Panc1 (cell line): ENCODE results near the gene FBLN1. TPM values are rescaled to one million over a fixed set of nuclear protein-coding genes. Genes with fewer than 3 reads are reported as not detected.
A peak's percentile ranks its signal among the peaks of the same experiment; 100 is the strongest.

ENCODE experiments used
- ATAC-seq: fragments of 200-7000 bp; cut with Tn5 transposase; 2 replicates; pipeline ENCODE4 v1.9.1; 2020; ENCODE audit warnings: mild to moderate bottlenecking, moderate library complexity
- BruUV-seq: library from RNA; stranded (reverse); fragments of 400-500 nt; replicated peaks from 2 replicates; lab custom pipeline; 2021; lab: Mats Ljungman, UMichigan
- CTCF ChIA-PET: fragments of 300-600 bp; sonication (Branson Sonifier 250); formaldehyde crosslinking; loops from one replicate; lab custom pipeline; 2022; ENCODE audit warnings: antibody characterized with exemption; lab: Charles Lee
- POLR2A ChIA-PET: fragments of 300-600 bp; sonication (Branson Sonifier 250); formaldehyde crosslinking; loops from one replicate; lab custom pipeline; 2022; ENCODE audit warnings: antibody characterized with exemption; lab: Charles Lee
- DNase-seq: peaks from one replicate; pipeline ENCODE4 v3.0.0-alpha.2; 2010; ENCODE audit warnings: low read depth, low spot score
- H3K27ac ChIP-seq: 2 replicates; pipeline ENCODE4 v1.5.1; 2011; ENCODE audit warnings: mild to moderate bottlenecking, low read length, inconsistent platforms
- H3K27me3 ChIP-seq: fragments of 200-500 bp; sonication (Bioruptor generic); 2 replicates; pipeline ENCODE4 v1.6.0; 2014; ENCODE audit warnings: low read length, inconsistent platforms; ENCODE audit not compliant: control insufficient read depth, insufficient read depth
- H3K36me3 ChIP-seq: fragments of 200-500 bp; sonication (Bioruptor generic); 2 replicates; pipeline ENCODE4 v1.5.1; 2014; ENCODE audit warnings: inconsistent platforms, mild to moderate bottlenecking, low read length, moderate library complexity; ENCODE audit not compliant: control insufficient read depth, insufficient read depth
- H3K4me1 ChIP-seq: 2 replicates; pipeline ENCODE4 v1.5.1; 2011; ENCODE audit warnings: inconsistent platforms, mild to moderate bottlenecking, low read length, moderate library complexity; ENCODE audit not compliant: control insufficient read depth, insufficient read depth
- H3K4me3 ChIP-seq, 2 experiments: 2 replicates each; pipeline ENCODE4 v1.5.1; 2011 to 2012; ENCODE audit warnings: low read depth in 2 of 2, low read length in 2 of 2, mild to moderate bottlenecking in 2 of 2, inconsistent platforms in 1 of 2, moderate library complexity in 1 of 2
- H3K9me3 ChIP-seq: fragments of 200-500 bp; sonication (Bioruptor generic); 2 replicates; pipeline ENCODE4 v1.5.1; 2014; ENCODE audit warnings: low read depth, mild to moderate bottlenecking, inconsistent platforms, low read length, moderate library complexity; ENCODE audit not compliant: control insufficient read depth, insufficient read depth
- POLR2AphosphoS5 ChIP-seq: IDR thresholded peaks from 2 replicates; pipeline ENCODE4 v1.6.1; 2012; ENCODE audit warnings: mild to moderate bottlenecking, low read depth, low read length, moderate library complexity
- SIN3A ChIP-seq: IDR thresholded peaks from 2 replicates; pipeline ENCODE4 v1.6.1; 2012; ENCODE audit warnings: low read depth, mild to moderate bottlenecking, low read length, moderate library complexity, borderline replicate concordance; ENCODE audit not compliant: insufficient read depth
- TCF7L2 ChIP-seq: IDR thresholded peaks from 2 replicates; pipeline ENCODE4 v1.6.1; 2011; ENCODE audit warnings: mild to moderate bottlenecking, low read depth, low read length, inconsistent platforms
- in situ Hi-C: cut with HindIII; loops from 2 replicates; pipeline ENCODE4 v1.10.0; 2016; ENCODE audit warnings: low sequenced_read_pairs, low pct_unique_long_range_greater_than_20kb
- intact Hi-C: fragments of 100-400 bp; cut with micrococcal nuclease; formaldehyde crosslinking; loops from one replicate; pipeline ENCODE4 v1.10.0; 2022; ENCODE audit not compliant: unreplicated experiment
- total RNA-seq: library from RNA; stranded (reverse); gene quantifications from one replicate; pipeline ENCODE4 v1.2.1, GENCODE V29; 2021; ENCODE audit not compliant: unreplicated experiment
- TF ChIP-seq, protein P1 (sequence below): fragments of 450-650 bp; IDR thresholded peaks from 2 replicates; pipeline ENCODE4 v1.5.1; 2017; ENCODE audit warnings: mild to moderate bottlenecking
- TF ChIP-seq, protein P2 (sequence below), 2 experiments: IDR thresholded peaks; 2 replicates each; pipeline ENCODE4 v1.6.1; 2011 to 2012; ENCODE audit warnings: low read depth in 2 of 2, control low read depth in 1 of 2, low read length in 1 of 2, mild to moderate bottlenecking in 1 of 2, moderate library complexity in 1 of 2; ENCODE audit not compliant: insufficient read depth in 1 of 2

The FBLN1 gene
- total RNA-seq, 1 experiment from 2014 or later, result 143 TPM

DNA sequence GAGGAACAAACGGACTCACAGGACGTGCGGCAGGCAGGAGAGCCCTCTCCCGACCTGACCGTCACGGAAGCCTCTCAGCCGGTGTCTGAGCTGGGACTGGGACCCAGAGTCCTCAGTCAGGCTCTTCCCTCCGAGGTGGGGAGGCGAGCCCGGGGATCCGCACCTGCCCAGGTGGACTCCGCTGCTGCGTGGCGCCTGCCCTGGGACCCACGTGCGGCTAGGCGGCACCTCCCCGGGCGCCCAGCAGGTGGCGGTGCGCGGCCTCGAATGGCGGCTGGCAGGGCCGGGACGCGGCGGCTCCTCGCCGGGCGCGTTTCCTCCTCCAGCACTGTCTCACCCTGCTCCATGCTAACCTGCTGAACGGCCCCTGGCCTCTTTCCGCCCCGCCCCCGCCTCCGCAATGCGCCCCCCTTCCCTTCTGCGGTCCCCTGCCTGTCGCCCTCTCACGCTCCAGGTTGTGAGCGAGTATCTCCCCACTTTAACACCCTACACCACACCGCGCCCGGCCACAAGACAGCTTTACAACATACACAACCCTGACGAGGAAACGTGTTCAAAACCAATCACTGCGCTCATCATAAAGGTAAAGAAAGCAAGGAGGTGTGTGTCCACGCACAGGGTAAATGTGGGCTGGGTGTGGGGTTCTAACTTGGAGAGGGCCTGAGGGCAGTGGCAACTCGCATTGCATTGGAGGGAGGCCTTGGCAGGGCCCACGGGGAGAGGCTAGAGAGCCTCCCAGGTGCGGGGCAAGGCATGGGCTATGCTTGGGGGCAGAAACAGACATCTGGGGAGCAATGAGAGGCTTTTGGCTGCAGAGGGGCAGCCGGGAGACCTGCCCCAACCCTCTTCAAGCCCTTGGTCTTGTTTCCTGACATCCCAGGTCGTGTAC, 143.1 kb downstream of the FBLN1 start:
- H3K27ac ChIP-seq, result peak overlapping the region; percentile 54; the same call in 1 of the 2 replicates
- BruUV-seq, result no TSS peak
- in situ Hi-C loops, result no loop called here

DNA sequence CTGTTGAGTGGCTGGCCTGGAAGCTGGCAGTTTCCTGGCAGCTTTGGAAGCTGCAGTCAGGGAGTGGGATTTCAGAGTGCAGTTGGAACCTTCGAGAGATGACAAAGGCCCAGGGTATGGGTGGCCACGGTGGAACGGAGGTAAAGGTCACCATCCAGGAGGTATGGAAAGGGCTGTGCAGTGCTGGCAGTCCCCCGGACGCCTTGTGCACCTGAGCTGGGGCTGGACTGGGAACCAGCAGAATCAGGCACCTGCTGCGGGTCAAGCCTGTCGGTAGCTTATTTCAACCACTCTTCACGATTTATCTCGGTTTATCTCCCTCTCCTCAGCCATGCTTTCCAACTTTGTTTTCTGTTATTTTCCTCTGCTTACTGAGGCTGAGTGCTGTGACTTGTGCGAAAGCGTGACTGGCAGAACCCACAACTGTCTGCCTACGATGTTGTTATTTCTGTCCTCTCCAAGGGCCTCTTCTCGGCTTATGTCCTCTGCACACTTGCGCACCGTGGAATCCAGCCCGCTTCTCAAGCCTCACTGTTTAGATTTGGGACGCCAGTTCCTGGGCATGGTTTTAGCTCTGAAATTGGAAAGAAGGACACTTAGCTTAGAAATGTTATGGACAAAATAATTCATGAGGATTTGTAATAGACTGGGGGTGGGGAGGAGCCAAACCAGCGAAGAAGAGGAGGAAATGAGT, 145.0 kb downstream of the FBLN1 start:
- intact Hi-C loops, result no loop called here
- H3K4me1 ChIP-seq, result no peaks in the 10 kb centered on the region
- TF ChIP-seq, protein P1, sequence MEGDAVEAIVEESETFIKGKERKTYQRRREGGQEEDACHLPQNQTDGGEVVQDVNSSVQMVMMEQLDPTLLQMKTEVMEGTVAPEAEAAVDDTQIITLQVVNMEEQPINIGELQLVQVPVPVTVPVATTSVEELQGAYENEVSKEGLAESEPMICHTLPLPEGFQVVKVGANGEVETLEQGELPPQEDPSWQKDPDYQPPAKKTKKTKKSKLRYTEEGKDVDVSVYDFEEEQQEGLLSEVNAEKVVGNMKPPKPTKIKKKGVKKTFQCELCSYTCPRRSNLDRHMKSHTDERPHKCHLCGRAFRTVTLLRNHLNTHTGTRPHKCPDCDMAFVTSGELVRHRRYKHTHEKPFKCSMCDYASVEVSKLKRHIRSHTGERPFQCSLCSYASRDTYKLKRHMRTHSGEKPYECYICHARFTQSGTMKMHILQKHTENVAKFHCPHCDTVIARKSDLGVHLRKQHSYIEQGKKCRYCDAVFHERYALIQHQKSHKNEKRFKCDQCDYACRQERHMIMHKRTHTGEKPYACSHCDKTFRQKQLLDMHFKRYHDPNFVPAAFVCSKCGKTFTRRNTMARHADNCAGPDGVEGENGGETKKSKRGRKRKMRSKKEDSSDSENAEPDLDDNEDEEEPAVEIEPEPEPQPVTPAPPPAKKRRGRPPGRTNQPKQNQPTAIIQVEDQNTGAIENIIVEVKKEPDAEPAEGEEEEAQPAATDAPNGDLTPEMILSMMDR, result no peak
- TF ChIP-seq TCF7L2 (no peak), SIN3A (no peak), POLR2AphosphoS5 (no peak)
- TF ChIP-seq, protein P2, sequence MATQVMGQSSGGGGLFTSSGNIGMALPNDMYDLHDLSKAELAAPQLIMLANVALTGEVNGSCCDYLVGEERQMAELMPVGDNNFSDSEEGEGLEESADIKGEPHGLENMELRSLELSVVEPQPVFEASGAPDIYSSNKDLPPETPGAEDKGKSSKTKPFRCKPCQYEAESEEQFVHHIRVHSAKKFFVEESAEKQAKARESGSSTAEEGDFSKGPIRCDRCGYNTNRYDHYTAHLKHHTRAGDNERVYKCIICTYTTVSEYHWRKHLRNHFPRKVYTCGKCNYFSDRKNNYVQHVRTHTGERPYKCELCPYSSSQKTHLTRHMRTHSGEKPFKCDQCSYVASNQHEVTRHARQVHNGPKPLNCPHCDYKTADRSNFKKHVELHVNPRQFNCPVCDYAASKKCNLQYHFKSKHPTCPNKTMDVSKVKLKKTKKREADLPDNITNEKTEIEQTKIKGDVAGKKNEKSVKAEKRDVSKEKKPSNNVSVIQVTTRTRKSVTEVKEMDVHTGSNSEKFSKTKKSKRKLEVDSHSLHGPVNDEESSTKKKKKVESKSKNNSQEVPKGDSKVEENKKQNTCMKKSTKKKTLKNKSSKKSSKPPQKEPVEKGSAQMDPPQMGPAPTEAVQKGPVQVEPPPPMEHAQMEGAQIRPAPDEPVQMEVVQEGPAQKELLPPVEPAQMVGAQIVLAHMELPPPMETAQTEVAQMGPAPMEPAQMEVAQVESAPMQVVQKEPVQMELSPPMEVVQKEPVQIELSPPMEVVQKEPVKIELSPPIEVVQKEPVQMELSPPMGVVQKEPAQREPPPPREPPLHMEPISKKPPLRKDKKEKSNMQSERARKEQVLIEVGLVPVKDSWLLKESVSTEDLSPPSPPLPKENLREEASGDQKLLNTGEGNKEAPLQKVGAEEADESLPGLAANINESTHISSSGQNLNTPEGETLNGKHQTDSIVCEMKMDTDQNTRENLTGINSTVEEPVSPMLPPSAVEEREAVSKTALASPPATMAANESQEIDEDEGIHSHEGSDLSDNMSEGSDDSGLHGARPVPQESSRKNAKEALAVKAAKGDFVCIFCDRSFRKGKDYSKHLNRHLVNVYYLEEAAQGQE (IDR thresholded peaks at IDR 0.05; ENCODE audit: insufficient read depth in 1 of 2, low read depth in 2 of 2, low read length in 1 of 2), result no peak
- BruUV-seq, result no TSS peak
- no peak overlapping the region for H3K4me3 ChIP-seq
- DNase-seq (no peak), ATAC-seq (no peak)
- H3K9me3 ChIP-seq, result no peaks in the 10 kb centered on the region
- POLR2A ChIA-PET, result no interaction called here
- H3K27ac ChIP-seq, result peak overlapping the region; percentile 23; the same call in 1 of the 2 replicates
- no peaks in the 10 kb centered on the region for H3K36me3 ChIP-seq
- no peaks in the 10 kb centered on the region for H3K27me3 ChIP-seq
- CTCF ChIA-PET, result no interaction called here
- in situ Hi-C loops, result no loop called here

More for the DNA sequence above, 143.1 kb downstream of the FBLN1 start:
- TF ChIP-seq TCF7L2, result no peak
- no peak for TF ChIP-seq SIN3A
- TF ChIP-seq, protein P1, result peak; percentile 89
- TF ChIP-seq, protein P2 (IDR thresholded peaks at IDR 0.05; ENCODE audit: insufficient read depth in 1 of 2, low read depth in 2 of 2, low read length in 1 of 2), result 0 out of 4 replicates have a peak, but pooled peaks of 1 of the 2 experiments have one; percentile 41
- no peak for TF ChIP-seq POLR2AphosphoS5
- Histone ChIP-seq H3K27me3 (no peaks in the 10 kb centered on the region), H3K4me1 (no peaks in the 10 kb centered on the region), H3K36me3 (no peaks in the 10 kb centered on the region), H3K9me3 (no peaks in the 10 kb centered on the region), H3K4me3 (peak overlapping the region; percentile 12 to 30; a peak in 2 of 4 replicates)
- POLR2A ChIA-PET, result interaction anchor here (0.7 kb wide), 1 partner anchor 128 kb away, joined by 5 read pairs; no protein-coding TSS in a partner anchor
- DNase-seq (no peak), ATAC-seq (peak; percentile 99)
- intact Hi-C loops, result no loop called here
- CTCF ChIA-PET, result interaction anchor here (0.6 to 1.0 kb wide), 2 partner anchors 13 to 248 kb away, joined by 5 to 6 read pairs; no protein-coding TSS in a partner anchor
